ENCODE measurements around the gene CYB5RL.
"Not testable (repeated sequence)": the region's sequence is repeated elsewhere in the genome, so short reads cannot be mapped to it uniquely, and the experiment has no call there.

CYB5RL gene

GRCh38 chr1:54239035-54239383, 39.2 kb upstream of the CYB5RL start:
- Histone ChIP-seq H3K27ac (ENCODE audit: low read depth, low read length, severe bottlenecking) (no peak overlapping the region), H3K4me3 (ENCODE audit: extremely low read depth, insufficient read depth, low read length, poor library complexity, severe bottlenecking) (no peak overlapping the region), H3K4me1 (ENCODE audit: control insufficient read depth, insufficient read depth, low read length, poor library complexity, severe bottlenecking) (no peaks in the 10 kb centered on the region), H3K9me3 (ENCODE audit: control insufficient read depth, low read length) (no peaks in the 10 kb centered on the region), H3K36me3 (ENCODE audit: control insufficient read depth, insufficient read depth, low read length) (peaks cover 90% of the 10 kb centered on the region)
- 95 to 100% methylated on average over 3 of the region's 5 CpGs for WGBS, 2 experiments (ENCODE audit: insufficient coverage in 2 of 2)

GRCh38 chr1:54238353-54239034, 38.7 kb upstream of the CYB5RL start:
- Histone ChIP-seq H3K4me3 (ENCODE audit: extremely low read depth, insufficient read depth, low read length, poor library complexity, severe bottlenecking) (no peak overlapping the region), H3K36me3 (ENCODE audit: control insufficient read depth, insufficient read depth, low read length) (peaks cover 85% of the 10 kb centered on the region), H3K4me1 (ENCODE audit: control insufficient read depth, insufficient read depth, low read length, poor library complexity, severe bottlenecking) (no peaks in the 10 kb centered on the region), H3K9me3 (ENCODE audit: control insufficient read depth, low read length) (no peaks in the 10 kb centered on the region), H3K27ac (ENCODE audit: low read depth, low read length, severe bottlenecking) (no peak overlapping the region)
- 92 to 96% methylated on average over 8 of the region's 12 CpGs for WGBS, 2 experiments (ENCODE audit: insufficient coverage in 2 of 2)

GRCh38 chr1:54237586-54237985, 37.8 kb upstream of the CYB5RL start:
- WGBS, 2 experiments (ENCODE audit: insufficient coverage in 2 of 2), result 93 to 94% methylated on average over 10 of the region's 10 CpGs
- Histone ChIP-seq H3K4me1 (ENCODE audit: control insufficient read depth, insufficient read depth, low read length, poor library complexity, severe bottlenecking) (no peaks in the 10 kb centered on the region), H3K36me3 (ENCODE audit: control insufficient read depth, insufficient read depth, low read length) (peaks cover 76% of the 10 kb centered on the region), H3K9me3 (ENCODE audit: control insufficient read depth, low read length) (no peaks in the 10 kb centered on the region), H3K4me3 (ENCODE audit: extremely low read depth, insufficient read depth, low read length, poor library complexity, severe bottlenecking) (no peak overlapping the region), H3K27ac (ENCODE audit: low read depth, low read length, severe bottlenecking) (no peak overlapping the region)

- Histone ChIP-seq H3K36me3 (ENCODE audit: control insufficient read depth, insufficient read depth, low read length) (peaks cover 61% of the 10 kb centered on the region), H3K9me3 (ENCODE audit: control insufficient read depth, low read length) (no peaks in the 10 kb centered on the region), H3K27ac (ENCODE audit: low read depth, low read length, severe bottlenecking) (no peak overlapping the region), H3K4me1 (ENCODE audit: control insufficient read depth, insufficient read depth, low read length, poor library complexity, severe bottlenecking) (peaks cover 8% of the 10 kb centered on the region), H3K4me3 (ENCODE audit: extremely low read depth, insufficient read depth, low read length, poor library complexity, severe bottlenecking) (no peak overlapping the region)
- WGBS, 2 experiments (ENCODE audit: insufficient coverage in 2 of 2), result 100% methylated on average over 2 of the region's 2 CpGs; no CpG with 5 or more reads in 1 of the 2 experiments
Measured at GRCh38 chr1:54234284-54234683, 34.5 kb upstream of the CYB5RL start.

GRCh38 chr1:54233196-54233595, 33.4 kb upstream of the CYB5RL start:
- Histone ChIP-seq H3K4me1 (ENCODE audit: control insufficient read depth, insufficient read depth, low read length, poor library complexity, severe bottlenecking) (peaks cover 19% of the 10 kb centered on the region), H3K36me3 (ENCODE audit: control insufficient read depth, insufficient read depth, low read length) (peaks cover 52% of the 10 kb centered on the region)
- not testable (repeated sequence) for H3K27ac ChIP-seq (ENCODE audit: low read depth, low read length, severe bottlenecking); H3K9me3 ChIP-seq (ENCODE audit: control insufficient read depth, low read length); H3K4me3 ChIP-seq (ENCODE audit: extremely low read depth, insufficient read depth, low read length, poor library complexity, severe bottlenecking)
- 88% methylated on average over 7 of the region's 33 CpGs; no CpG with 5 or more reads in 1 of the 2 experiments for WGBS, 2 experiments (ENCODE audit: insufficient coverage in 2 of 2)

GRCh38 chr1:54230507-54231339, 30.9 kb upstream of the CYB5RL start:
- Histone ChIP-seq H3K4me1 (ENCODE audit: control insufficient read depth, insufficient read depth, low read length, poor library complexity, severe bottlenecking) (peaks cover 38% of the 10 kb centered on the region), H3K9me3 (ENCODE audit: control insufficient read depth, low read length) (no peaks in the 10 kb centered on the region), H3K4me3 (ENCODE audit: extremely low read depth, insufficient read depth, low read length, poor library complexity, severe bottlenecking) (no peak overlapping the region), H3K36me3 (ENCODE audit: control insufficient read depth, insufficient read depth, low read length) (peaks cover 36% of the 10 kb centered on the region), H3K27ac (ENCODE audit: low read depth, low read length, severe bottlenecking) (no peak overlapping the region)
- whole genome bisulfite sequencing, 2 experiments (ENCODE audit: insufficient coverage in 2 of 2), result 92 to 93% methylated on average over 12 to 13 of the region's 15 CpGs

GRCh38 chr1:54229281-54229891, 29.6 kb upstream of the CYB5RL start:
- H3K4me3 ChIP-seq (ENCODE audit: extremely low read depth, insufficient read depth, low read length, poor library complexity, severe bottlenecking), result no peak overlapping the region
- peaks cover 48% of the 10 kb centered on the region for H3K4me1 ChIP-seq (ENCODE audit: control insufficient read depth, insufficient read depth, low read length, poor library complexity, severe bottlenecking)
- no peaks in the 10 kb centered on the region for H3K9me3 ChIP-seq (ENCODE audit: control insufficient read depth, low read length)
- peaks cover 30% of the 10 kb centered on the region for H3K36me3 ChIP-seq (ENCODE audit: control insufficient read depth, insufficient read depth, low read length)
- peak overlapping the region; percentile 76 for H3K27ac ChIP-seq (ENCODE audit: low read depth, low read length, severe bottlenecking)
- 71 to 77% methylated on average over 6 to 10 of the region's 11 CpGs for WGBS, 2 experiments (ENCODE audit: insufficient coverage in 2 of 2)

- H3K27ac ChIP-seq (ENCODE audit: low read depth, low read length, severe bottlenecking), result no peak overlapping the region
- H3K36me3 ChIP-seq (ENCODE audit: control insufficient read depth, insufficient read depth, low read length), result peaks cover 28% of the 10 kb centered on the region
- 99% methylated on average over 12 to 13 of the region's 13 CpGs for WGBS, 2 experiments (ENCODE audit: insufficient coverage in 2 of 2)
- H3K4me3 ChIP-seq (ENCODE audit: extremely low read depth, insufficient read depth, low read length, poor library complexity, severe bottlenecking), result no peak overlapping the region
- peaks cover 48% of the 10 kb centered on the region for H3K4me1 ChIP-seq (ENCODE audit: control insufficient read depth, insufficient read depth, low read length, poor library complexity, severe bottlenecking)
- H3K9me3 ChIP-seq (ENCODE audit: control insufficient read depth, low read length), result no peaks in the 10 kb centered on the region
Measured at GRCh38 chr1:54228638-54229079, 28.8 kb upstream of the CYB5RL start.

- 76 to 77% methylated on average over 17 of the region's 17 CpGs for WGBS, 2 experiments (ENCODE audit: insufficient coverage in 2 of 2)
- Histone ChIP-seq H3K36me3 (ENCODE audit: control insufficient read depth, insufficient read depth, low read length) (peaks cover 28% of the 10 kb centered on the region), H3K9me3 (ENCODE audit: control insufficient read depth, low read length) (no peaks in the 10 kb centered on the region)
Measured at GRCh38 chr1:54227891-54228310, 28.1 kb upstream of the CYB5RL start.

GRCh38 chr1:54227091-54227602, 27.3 kb upstream of the CYB5RL start:
- Histone ChIP-seq H3K27ac (ENCODE audit: low read depth, low read length, severe bottlenecking) (peak overlapping the region; percentile 43), H3K4me3 (ENCODE audit: extremely low read depth, insufficient read depth, low read length, poor library complexity, severe bottlenecking) (no peak overlapping the region), H3K9me3 (ENCODE audit: control insufficient read depth, low read length) (no peaks in the 10 kb centered on the region), H3K36me3 (ENCODE audit: control insufficient read depth, insufficient read depth, low read length) (peaks cover 26% of the 10 kb centered on the region), H3K4me1 (ENCODE audit: control insufficient read depth, insufficient read depth, low read length, poor library complexity, severe bottlenecking) (peaks cover 48% of the 10 kb centered on the region)
- WGBS, 2 experiments (ENCODE audit: insufficient coverage in 2 of 2), result 75 to 88% methylated on average over 7 of the region's 8 CpGs

More at GRCh38 chr1:54227891-54228310, 28.1 kb upstream of the CYB5RL start:
- peaks cover 48% of the 10 kb centered on the region for H3K4me1 ChIP-seq (ENCODE audit: control insufficient read depth, insufficient read depth, low read length, poor library complexity, severe bottlenecking)
- peak overlapping the region; percentile 43 for H3K27ac ChIP-seq (ENCODE audit: low read depth, low read length, severe bottlenecking)
- H3K4me3 ChIP-seq (ENCODE audit: extremely low read depth, insufficient read depth, low read length, poor library complexity, severe bottlenecking), result no peak overlapping the region
